PC-3 (cell line): ENCODE results near the gene ANKRD50.

Experiments
- CTCF ChIP-seq: fragments of 300-600 bp; sonication (generic); conservative IDR thresholded peaks from 2 replicates; pipeline ENCODE4 v1.5.1; 2017; ENCODE audit warnings: antibody characterized with exemption, low read depth, mild to moderate bottlenecking, low read length
- EZH2 ChIP-seq: fragments of 300-600 bp; sonication (generic); IDR thresholded peaks from one replicate; pipeline ENCODE4 v1.6.1; 2017; ENCODE audit warnings: antibody characterized with exemption, mild to moderate bottlenecking, low read length; ENCODE audit not compliant: unreplicated experiment
- EZH2phosphoT487 ChIP-seq: fragments of 300-600 bp; sonication (generic); IDR thresholded peaks from 2 replicates; pipeline ENCODE4 v1.6.1; 2018; ENCODE audit warnings: mild to moderate bottlenecking, antibody characterized with exemption, low read length, borderline replicate concordance

GRCh38 chr4:124697441-124697840 lies 15.1 kb downstream of the ANKRD50 start:
- TF ChIP-seq CTCF (no peak), EZH2 (no peak), EZH2phosphoT487 (no peak)
